Endothelial cell of umbilical vein (primary cell): ENCODE data around the gene G0S2.

Source experiments
- EZH2 ChIP-seq: IDR thresholded peaks from 2 replicates; pipeline ENCODE4 v1.6.1; 2012; ENCODE audit warnings: borderline replicate concordance, low read depth, mild to moderate bottlenecking, moderate library complexity, low read length, inconsistent platforms; ENCODE audit not compliant: severe bottlenecking
- FOS ChIP-seq: IDR thresholded peaks from 2 replicates; pipeline ENCODE4 v1.6.1; 2011; ENCODE audit warnings: mild to moderate bottlenecking, low read length, moderate library complexity, borderline replicate concordance; ENCODE audit not compliant: insufficient read depth
- GATA2 ChIP-seq: IDR thresholded peaks from 2 replicates; pipeline ENCODE4 v1.7.0; 2011; ENCODE audit warnings: low read depth, mild to moderate bottlenecking, moderate library complexity, mixed read lengths, low read length; ENCODE audit not compliant: insufficient read length, insufficient read depth
- TF ChIP-seq, protein P1 (sequence below), 2 donors: IDR thresholded peaks; 1 replicate in 1 of 2; 2 replicates in 1 of 2; pipeline ENCODE4 v1.5.1; 2011; ENCODE audit warnings: low read length in 2 of 2, mild to moderate bottlenecking in 2 of 2, moderate library complexity in 2 of 2, control low read depth in 1 of 2, inconsistent platforms in 1 of 2, low read depth in 1 of 2; ENCODE audit not compliant: insufficient read depth in 1 of 2; ENCODE audit errors: extremely low read depth in 1 of 2

DNA sequence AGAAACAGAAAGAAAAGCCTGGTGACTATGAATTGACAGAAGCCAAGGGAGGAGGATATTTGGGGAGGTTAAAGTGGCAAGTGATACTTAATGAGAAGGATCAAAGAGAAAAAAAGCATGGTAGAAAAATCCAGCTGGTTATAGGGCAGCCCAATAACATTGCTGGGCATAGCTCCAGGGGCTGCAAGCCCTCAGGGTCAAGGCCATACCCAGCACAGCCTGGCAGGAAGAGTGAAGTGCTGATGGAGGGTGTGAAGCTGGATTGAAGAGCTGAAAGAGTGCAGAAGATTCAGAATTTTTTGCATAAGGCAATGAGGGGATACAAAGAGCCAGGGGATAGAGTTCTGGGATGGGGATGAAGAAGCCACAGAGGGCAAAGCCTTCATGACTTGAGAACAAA lies 21.5 kb downstream of the G0S2 start:
- TF ChIP-seq, protein P1, sequence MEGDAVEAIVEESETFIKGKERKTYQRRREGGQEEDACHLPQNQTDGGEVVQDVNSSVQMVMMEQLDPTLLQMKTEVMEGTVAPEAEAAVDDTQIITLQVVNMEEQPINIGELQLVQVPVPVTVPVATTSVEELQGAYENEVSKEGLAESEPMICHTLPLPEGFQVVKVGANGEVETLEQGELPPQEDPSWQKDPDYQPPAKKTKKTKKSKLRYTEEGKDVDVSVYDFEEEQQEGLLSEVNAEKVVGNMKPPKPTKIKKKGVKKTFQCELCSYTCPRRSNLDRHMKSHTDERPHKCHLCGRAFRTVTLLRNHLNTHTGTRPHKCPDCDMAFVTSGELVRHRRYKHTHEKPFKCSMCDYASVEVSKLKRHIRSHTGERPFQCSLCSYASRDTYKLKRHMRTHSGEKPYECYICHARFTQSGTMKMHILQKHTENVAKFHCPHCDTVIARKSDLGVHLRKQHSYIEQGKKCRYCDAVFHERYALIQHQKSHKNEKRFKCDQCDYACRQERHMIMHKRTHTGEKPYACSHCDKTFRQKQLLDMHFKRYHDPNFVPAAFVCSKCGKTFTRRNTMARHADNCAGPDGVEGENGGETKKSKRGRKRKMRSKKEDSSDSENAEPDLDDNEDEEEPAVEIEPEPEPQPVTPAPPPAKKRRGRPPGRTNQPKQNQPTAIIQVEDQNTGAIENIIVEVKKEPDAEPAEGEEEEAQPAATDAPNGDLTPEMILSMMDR (IDR thresholded peaks at IDR 0.05; ENCODE audit: extremely low read depth in 1 of 2, insufficient read depth in 1 of 2, low read depth in 1 of 2, low read length in 2 of 2): no peak
- TF ChIP-seq FOS (no peak), EZH2 (no peak), GATA2 (no peak)
